ENCODE measurements around the gene DTX3. TPM values are rescaled to one million over a fixed set of nuclear protein-coding genes. Genes with fewer than 3 reads are reported as not detected.
A peak's percentile ranks its signal among the peaks of the same experiment; 100 is the strongest.
"Not testable (repeated sequence)": the region's sequence is repeated elsewhere in the genome, so short reads cannot be mapped to it uniquely, and the experiment has no call there.

Gene DTX3, protein sequence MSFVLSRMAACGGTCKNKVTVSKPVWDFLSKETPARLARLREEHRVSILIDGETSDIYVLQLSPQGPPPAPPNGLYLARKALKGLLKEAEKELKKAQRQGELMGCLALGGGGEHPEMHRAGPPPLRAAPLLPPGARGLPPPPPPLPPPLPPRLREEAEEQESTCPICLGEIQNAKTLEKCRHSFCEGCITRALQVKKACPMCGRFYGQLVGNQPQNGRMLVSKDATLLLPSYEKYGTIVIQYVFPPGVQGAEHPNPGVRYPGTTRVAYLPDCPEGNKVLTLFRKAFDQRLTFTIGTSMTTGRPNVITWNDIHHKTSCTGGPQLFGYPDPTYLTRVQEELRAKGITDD
- total RNA-seq: 40.0 TPM

- peak; percentile 56 for DNase-seq (ENCODE audit: low spot score)
These were observed at the start of gene DTX3 for GRCh38 chr12:57604454-57604991. DTX3 (plus strand) TSS chr12:57604824; CDS start chr12:57606518, 1,694 bp downstream.

DNA sequence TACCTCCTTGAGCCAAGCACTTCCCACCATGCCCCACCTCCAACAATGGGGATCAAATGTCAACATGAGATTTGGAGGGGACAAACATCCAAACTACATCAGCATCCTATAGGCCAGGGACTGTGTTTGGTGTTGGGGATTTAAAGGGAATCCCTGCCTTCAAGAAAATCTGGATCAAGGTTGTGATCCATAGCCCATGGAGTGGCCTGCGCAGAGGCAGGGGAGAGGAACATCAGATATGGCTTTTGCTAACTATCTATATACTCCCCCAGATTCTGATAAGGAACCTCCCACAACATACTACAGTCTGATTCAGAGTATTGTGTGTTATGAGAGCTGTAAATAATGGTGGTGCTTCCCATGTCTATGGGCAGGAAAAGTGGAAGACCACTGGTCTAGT lies 49.7 kb upstream of the DTX3 start:
- DNase-seq (ENCODE audit: low spot score): no peak

GRCh38 chr12:57558864-57559263 lies 45.8 kb upstream of the DTX3 start:
- no peak for DNase-seq (ENCODE audit: low spot score)

DNA sequence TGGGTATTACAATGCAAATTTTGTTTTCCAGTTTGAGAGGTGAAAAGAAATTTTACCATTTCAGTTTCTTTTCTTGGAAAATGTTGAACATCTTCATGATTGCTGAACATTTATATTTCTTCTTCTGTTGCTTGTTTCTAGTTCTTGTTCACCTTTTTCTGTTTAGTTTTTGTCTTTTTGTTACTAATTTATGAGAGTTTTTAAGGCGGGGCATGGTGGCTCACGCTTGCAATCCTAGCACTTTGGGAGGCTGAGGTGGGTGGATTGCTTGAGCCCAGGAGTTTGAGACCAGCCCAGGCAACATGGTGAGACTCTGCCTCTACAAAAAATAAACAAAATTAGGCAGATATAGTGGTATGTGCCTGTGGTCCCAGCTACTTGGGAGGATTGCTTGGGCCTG lies 44.1 kb upstream of the DTX3 start:
- DNase-seq (ENCODE audit: low spot score): no peak

- DNase-seq (ENCODE audit: low spot score): not testable (repeated sequence)
These were observed 43.5 kb upstream of the DTX3 start for GRCh38 chr12:57561117-57561516.

- DNase-seq (ENCODE audit: low spot score): no peak
These were observed 41.3 kb upstream of the DTX3 start for GRCh38 chr12:57563358-57563757.

- DNase-seq (ENCODE audit: low spot score): no peak
These were observed 40.4 kb upstream of the DTX3 start for GRCh38 chr12:57564178-57564740.

DNA sequence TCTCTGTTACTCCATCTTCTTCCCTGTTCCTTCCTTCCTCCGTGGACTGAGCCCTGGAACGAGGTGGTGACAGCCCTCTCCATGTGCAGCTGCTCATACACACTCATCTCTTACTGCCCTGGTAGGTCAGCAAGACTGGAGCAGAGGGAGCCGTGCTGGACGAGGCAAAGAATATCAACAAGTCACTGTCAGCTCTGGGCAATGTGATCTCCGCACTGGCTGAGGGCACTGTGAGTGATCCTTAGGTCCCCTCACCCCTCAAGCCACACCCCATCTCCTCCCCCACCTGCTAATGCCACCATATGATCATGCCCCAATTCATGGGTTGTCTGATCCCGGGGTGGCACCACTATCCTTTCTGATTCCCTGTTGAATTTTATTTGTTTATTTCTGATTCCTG lies 35.8 kb upstream of the DTX3 start:
- DNase-seq (ENCODE audit: low spot score): no peak

GRCh38 chr12:57569858-57570257 lies 34.8 kb upstream of the DTX3 start:
- DNase-seq (ENCODE audit: low spot score): no peak

- DNase-seq (ENCODE audit: low spot score): not testable (repeated sequence)
These were observed 34.2 kb upstream of the DTX3 start for GRCh38 chr12:57570438-57570837.

- DNase-seq (ENCODE audit: low spot score): no peak
These were observed 32.5 kb upstream of the DTX3 start for GRCh38 chr12:57571926-57572762.

DNA sequence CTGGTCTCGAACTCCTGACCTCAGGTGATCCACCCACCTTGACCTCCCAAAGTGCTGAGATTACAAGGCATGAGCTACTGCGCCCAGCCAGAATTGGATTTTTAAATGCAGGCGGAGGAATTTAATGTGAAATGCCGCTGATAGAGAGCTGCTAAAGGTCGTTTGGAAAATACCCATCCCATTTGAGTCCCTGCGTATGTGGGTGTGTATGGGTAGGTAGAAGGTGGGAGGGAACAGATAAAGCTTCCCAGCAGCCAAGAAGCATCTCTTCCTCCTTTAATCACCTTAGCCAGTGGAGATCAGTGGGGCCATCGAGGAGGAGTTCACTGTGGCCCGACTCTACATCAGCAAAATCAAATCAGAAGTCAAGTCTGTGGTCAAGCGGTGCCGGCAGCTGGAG lies 29.8 kb upstream of the DTX3 start:
- DNase-seq (ENCODE audit: low spot score): no peak

GRCh38 chr12:57575771-57576612 lies 28.6 kb upstream of the DTX3 start:
- no peak for DNase-seq (ENCODE audit: low spot score)

GRCh38 chr12:57576613-57577160 lies 27.9 kb upstream of the DTX3 start:
- no peak for DNase-seq (ENCODE audit: low spot score)

DNA sequence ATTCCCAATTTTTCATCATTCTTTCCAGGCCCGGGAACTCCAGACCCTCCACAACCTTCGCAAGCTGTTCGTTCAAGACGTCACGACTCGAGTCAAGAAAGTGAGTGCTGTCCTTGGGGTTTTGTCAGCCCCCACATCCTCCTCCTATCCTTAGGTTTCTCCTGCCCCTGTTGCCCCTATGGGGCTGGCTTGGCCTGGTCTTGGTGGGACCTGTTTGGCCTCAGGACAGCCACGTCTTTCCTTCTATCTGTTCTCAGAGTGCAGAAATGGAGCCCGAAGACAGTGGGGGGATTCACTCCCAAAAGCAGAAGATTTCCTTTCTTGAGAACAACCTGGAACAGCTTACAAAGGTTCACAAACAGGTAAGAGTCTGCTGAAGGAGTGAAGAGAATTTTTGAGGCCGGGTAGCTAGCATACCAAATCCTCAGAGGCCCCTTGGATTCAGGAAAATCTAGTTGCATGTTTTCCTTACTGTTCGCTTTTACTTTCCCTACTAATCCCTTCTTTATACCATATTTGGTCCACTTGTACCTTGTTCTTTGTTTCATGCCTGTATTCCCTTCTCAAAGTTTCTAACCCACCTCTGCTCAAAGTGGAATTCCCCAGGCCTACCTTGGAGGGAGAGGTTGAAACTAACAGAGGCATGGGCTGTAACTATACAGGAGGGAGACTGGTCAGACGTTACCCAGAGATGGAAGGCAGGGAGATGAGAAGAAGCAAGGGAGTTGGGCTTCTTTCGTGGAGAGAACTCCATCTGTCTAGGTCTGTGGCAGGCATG lies 26.5 kb upstream of the DTX3 start:
- DNase-seq (ENCODE audit: low spot score): no peak

DNA sequence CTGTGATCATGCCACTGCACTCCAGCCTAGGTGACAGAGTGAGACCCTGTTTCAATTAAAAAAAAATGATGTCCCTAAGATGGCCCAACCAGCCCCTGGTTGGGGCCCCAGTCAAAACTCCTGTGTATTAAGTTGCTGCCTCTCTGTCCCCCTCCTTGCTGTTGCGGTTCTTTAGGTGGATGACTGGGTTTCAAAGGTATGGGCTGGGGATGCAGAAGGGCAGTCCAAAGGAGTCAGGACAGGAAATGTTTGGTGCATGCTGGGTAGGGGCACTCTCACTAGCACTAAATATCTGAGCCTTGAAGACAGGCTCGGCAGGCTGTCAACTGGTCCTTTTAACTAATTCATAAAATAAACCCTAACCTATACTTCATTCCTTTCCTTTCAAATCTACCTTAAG lies 25.6 kb upstream of the DTX3 start:
- no peak for DNase-seq (ENCODE audit: low spot score)

DNA sequence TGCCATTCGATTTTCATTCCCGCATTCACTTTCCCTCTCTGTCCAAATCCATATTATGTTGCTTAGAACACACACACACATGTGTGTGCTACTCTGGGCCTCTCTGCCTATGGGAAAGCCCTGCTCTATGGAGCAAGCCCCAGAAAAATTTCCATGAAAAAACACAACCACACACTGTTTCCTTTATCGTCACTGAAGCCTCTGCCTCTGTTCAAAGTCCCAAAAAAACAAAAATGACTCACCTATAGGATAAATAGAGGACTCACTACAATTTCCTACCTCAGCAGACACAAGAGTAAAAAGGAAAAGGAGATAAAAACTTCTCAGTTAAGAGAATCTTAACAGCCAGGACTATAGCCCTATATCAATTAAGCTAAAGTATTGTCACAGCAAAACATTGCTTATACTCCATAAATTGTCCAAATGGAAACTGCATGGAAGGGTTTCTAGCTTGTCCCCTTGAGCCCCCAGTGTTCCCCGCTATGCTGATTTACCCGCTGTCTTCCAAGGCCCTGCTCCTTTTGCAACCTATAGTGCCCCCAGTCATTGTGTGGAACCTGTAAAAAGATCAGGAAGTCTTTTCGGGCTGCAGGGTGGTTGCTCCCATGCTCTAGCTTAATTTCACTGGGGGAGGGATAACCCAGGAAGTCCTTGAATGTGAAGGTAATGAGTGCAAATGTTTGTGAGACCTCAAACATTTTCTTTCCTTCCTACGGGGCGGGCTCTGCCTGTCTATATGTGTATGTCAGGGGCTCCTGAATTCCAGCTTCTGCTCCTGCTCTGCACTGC lies 24.8 kb upstream of the DTX3 start:
- no peak for DNase-seq (ENCODE audit: low spot score)

- no peak for DNase-seq (ENCODE audit: low spot score)
These were observed 24.2 kb upstream of the DTX3 start for GRCh38 chr12:57580466-57580795.

DNA sequence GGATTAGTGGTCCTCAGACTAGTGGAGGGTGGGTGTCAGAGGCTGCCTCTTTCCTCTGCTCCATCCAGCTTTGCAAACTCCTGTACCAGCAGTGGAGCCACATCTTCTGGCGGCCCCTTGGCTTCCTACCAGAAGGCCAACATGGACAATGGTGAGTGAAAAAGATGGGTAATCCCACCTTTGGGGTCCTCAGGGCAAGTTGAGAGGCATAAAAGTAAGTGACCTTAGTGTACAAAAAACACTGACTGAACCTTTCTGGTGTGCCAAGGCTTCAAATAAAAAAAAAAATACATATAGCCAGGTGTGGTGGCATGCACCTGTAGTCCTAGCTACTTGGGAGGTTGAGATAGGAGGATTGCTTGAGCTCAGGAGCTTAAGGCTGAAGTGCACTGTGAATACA lies 22.8 kb upstream of the DTX3 start:
- no peak for DNase-seq (ENCODE audit: low spot score)

- DNase-seq (ENCODE audit: low spot score): no peak
These were observed 22.2 kb upstream of the DTX3 start for GRCh38 chr12:57582440-57582839.
